Right lobe of liver (tissue), 6 donors: ENCODE data around the gene UPF1. TPM values are rescaled to one million over a fixed set of nuclear protein-coding genes. Genes with fewer than 3 reads are reported as not detected.

ENCODE experiments used
- ATAC-seq, 4 donors: fragments of 200-7000 bp; cut with Tn5 transposase; one replicate each; pipeline ENCODE4 v1.9.1; 2020; ENCODE audit warnings: mild to moderate bottlenecking in 4 of 4, moderate library complexity in 4 of 4
- DNase-seq, 3 donors: peaks; one replicate each; pipeline ENCODE4 v3.0.0-alpha.2; 2020
- H3K27ac ChIP-seq, 3 donors: fragments of 200-600 bp; one replicate each; pipeline ENCODE4 v1.8.0; 2022
- H3K27me3 ChIP-seq, 2 donors: fragments of 200-600 bp; one replicate each; pipeline ENCODE4 v1.8.0; 2022
- H3K36me3 ChIP-seq, 4 donors: fragments of 200-600 bp; sonication (generic) in 1 of 4; one replicate each; pipeline versions ENCODE4 v1.5.1 to v1.8.0; 2017 to 2022; ENCODE audit warnings: control low read depth in 1 of 4
- H3K4me1 ChIP-seq, 4 donors: fragments of 200-600 bp; sonication (generic) in 1 of 4; one replicate each; pipeline versions ENCODE4 v1.5.1 to v1.8.0; 2017 to 2022; ENCODE audit warnings: control low read depth in 1 of 4
- H3K4me3 ChIP-seq, 3 donors: fragments of 200-600 bp; one replicate each; pipeline ENCODE4 v1.8.0; 2022
- H3K9me3 ChIP-seq, 4 donors: fragments of 200-600 bp; sonication (generic) in 1 of 4; one replicate each; pipeline versions ENCODE4 v1.5.1 to v1.8.0; 2017 to 2022; ENCODE audit warnings: control low read depth in 1 of 4
- CTCF ChIP-seq, 4 donors: fragments of 200-600 bp in 3 of 4; fragments of 450-650 bp in 1 of 4; IDR thresholded peaks; one replicate each; pipeline versions ENCODE4 v1.5.1 to v1.8.0; 2016 to 2022; ENCODE audit warnings: antibody characterized with exemption in 4 of 4, mild to moderate bottlenecking in 2 of 4
- POLR2A ChIP-seq: fragments of 450-650 bp; IDR thresholded peaks from one replicate; pipeline ENCODE4 v1.6.1; 2017; ENCODE audit warnings: antibody characterized with exemption, mild to moderate bottlenecking
- WGBS: methylation state at CpG from one replicate; pipeline ENCODE4 v1.1.6; 2018; ENCODE audit warnings: low coverage, low lambda C conversion rate; ENCODE audit not compliant: insufficient coverage; ENCODE audit errors: missing lambda C conversion rate; 5-methylcytosine and 5-hydroxymethylcytosine counted together
- intact Hi-C, 2 donors: fragments of 100-400 bp; cut with DNase I; formaldehyde crosslinking; loops; one replicate each; pipeline versions ENCODE4 v1.11.2 to v1.14.1; 2022
- total RNA-seq, 6 experiments: library from RNA; depleted of rRNA in 2 of 6; stranded (reverse); fragments of >200 nt in 2 of 6; fragmentation: NEBNext Ultra II Directional in 3 of 6; extraction: Animal tissue kit (Norgen Biotek cat#: 25700) in 3 of 6; gene quantifications; one replicate each; pipeline versions ENCODE4 v1.1.0 to v1.2.4, GENCODE V29; 2016 to 2023
- donor health status: DM: no; HTN: yes; CAD: no.
- donor health status: DM: no; HTN: no; CAD: no.
- donor health status: DM: no; HTN: no; CAD: no.
- donor health status: DM: no; HTN: yes; CAD: no.
- donor health status: DM: no; HTN: yes; CAD: no.

Gene UPF1
- total RNA-seq, 6 experiments from 2014 or later = 34.0 to 61.0 (median 41.3) TPM

- H3K27ac ChIP-seq = peak overlapping the region; percentile 17 to 57 (median 45)
- intact Hi-C loops = loop anchor here in 1 of 2 donors (5.0 kb wide), 1 partner anchor 257 kb away; no protein-coding TSS in a partner anchor
- H3K4me3 ChIP-seq = no peak overlapping the region
- H3K36me3 ChIP-seq = peaks cover 5 to 60% (median 29%) of the 10 kb centered on the region in 4 donors
- ATAC-seq (peak; percentile 60 to 77 (median 72)), DNase-seq (peak; percentile 59 to 76 (median 59))
- 44% methylated on average over 12 of the region's 23 CpGs for WGBS
- peaks cover 0 to 17% (median under 1%) of the 10 kb centered on the region in 4 donors for H3K4me1 ChIP-seq
- peaks cover 0 to 2% (median 0%) of the 10 kb centered on the region in 4 donors for H3K9me3 ChIP-seq
- TF ChIP-seq CTCF (IDR thresholded peaks at IDR 0.05) = no peak
- TF ChIP-seq POLR2A = no peak
- no peaks in the 10 kb centered on the region for H3K27me3 ChIP-seq
These were observed 17.3 kb downstream of the UPF1 start for GRCh38 chr19:18848878-18849661.

- Histone ChIP-seq H3K9me3 (peaks cover 0 to 2% (median 0%) of the 10 kb centered on the region in 4 donors), H3K4me1 (peaks cover 0 to 17% (median under 1%) of the 10 kb centered on the region in 4 donors), H3K4me3 (no peak overlapping the region), H3K27ac (peak overlapping the region; percentile 17 to 45 (median 36)), H3K27me3 (no peaks in the 10 kb centered on the region), H3K36me3 (peaks cover 6 to 68% (median 33%) of the 10 kb centered on the region in 4 donors)
- peak in 1 of 3 donors; percentile 49 for DNase-seq
- intact Hi-C loops = loop anchor here in 1 of 2 donors (5.0 to 10.0 kb wide), 2 partner anchors 258 to 405 kb away; no protein-coding TSS in a partner anchor
- no peak for TF ChIP-seq CTCF (IDR thresholded peaks at IDR 0.05)
- no peak for TF ChIP-seq POLR2A
- no peak for ATAC-seq
- 67% methylated on average over 9 of the region's 16 CpGs for WGBS
These were observed 18.2 kb downstream of the UPF1 start for GRCh38 chr19:18849838-18850400.

- peaks cover 0 to 2% (median 0%) of the 10 kb centered on the region in 4 donors for H3K9me3 ChIP-seq
- TF ChIP-seq CTCF (IDR thresholded peaks at IDR 0.05) (no peak), POLR2A (no peak)
- ATAC-seq = no peak
- DNase-seq = peak in 1 of 3 donors; percentile 46
- no peak overlapping the region for H3K27ac ChIP-seq
- peaks cover 0 to 17% (median under 1%) of the 10 kb centered on the region in 4 donors for H3K4me1 ChIP-seq
- intact Hi-C loops = loop anchor here in 1 of 2 donors (10.0 kb wide), 1 partner anchor 406 kb away; no protein-coding TSS in a partner anchor
- H3K4me3 ChIP-seq = no peak overlapping the region
- WGBS = 94% methylated on average over 11 of the region's 27 CpGs
- peaks cover 11 to 76% (median 37%) of the 10 kb centered on the region in 4 donors for H3K36me3 ChIP-seq
- H3K27me3 ChIP-seq = no peaks in the 10 kb centered on the region
These were observed 19.0 kb downstream of the UPF1 start for GRCh38 chr19:18850471-18851375.
